ENCODE data around the gene AURKAIP1.

GRCh38 chr1:1423245-1423597 lies 48.2 kb upstream of the AURKAIP1 start:
- no peak for TF ChIP-seq CTCF (IDR thresholded peaks at IDR 0.05)
- no peak for TF ChIP-seq POLR2A (IDR thresholded peaks at IDR 0.05)

Measured in esophagus squamous epithelium (tissue), 4 donors.